Trophoblast cell (in vitro differentiated cells and primary cell): ENCODE results near the gene ZNF700.
A peak's percentile ranks its signal among the peaks of the same experiment; 100 is the strongest.

ENCODE experiments used
- DNase-seq, 2 donors: peaks; one replicate each; pipeline ENCODE4 v3.0.0-alpha.2; 2016
- H2AFZ ChIP-seq: 2 replicates; pipeline ENCODE4 v1.6.1; 2013; ENCODE audit warnings: low read length, moderate library complexity, mild to moderate bottlenecking; ENCODE audit not compliant: insufficient read depth, poor library complexity
- H2AK5ac ChIP-seq: 2 replicates; pipeline ENCODE4 v1.6.1; 2013; ENCODE audit warnings: mild to moderate bottlenecking, low read length
- H2BK120ac ChIP-seq: 2 replicates; pipeline ENCODE4 v1.6.1; 2013; ENCODE audit warnings: low read length, mild to moderate bottlenecking, moderate library complexity; ENCODE audit not compliant: insufficient read depth, poor library complexity
- H2BK12ac ChIP-seq: 2 replicates; pipeline ENCODE4 v1.6.1; 2013; ENCODE audit warnings: mild to moderate bottlenecking, low read length, moderate library complexity
- H2BK5ac ChIP-seq: 2 replicates; pipeline ENCODE4 v1.6.1; 2013; ENCODE audit warnings: low read length, low read depth, moderate library complexity, mild to moderate bottlenecking; ENCODE audit not compliant: poor library complexity
- H3K14ac ChIP-seq: 2 replicates; pipeline ENCODE4 v1.6.1; 2013; ENCODE audit warnings: mild to moderate bottlenecking, low read length
- H3K18ac ChIP-seq: 2 replicates; pipeline ENCODE4 v1.6.1; 2013; ENCODE audit warnings: mild to moderate bottlenecking, low read length
- H3K23ac ChIP-seq: 2 replicates; pipeline ENCODE4 v1.6.1; 2013; ENCODE audit warnings: low read length
- H3K27ac ChIP-seq: 2 replicates; pipeline ENCODE4 v1.5.1; 2013; ENCODE audit warnings: low read depth, mild to moderate bottlenecking, inconsistent platforms, low read length, moderate library complexity
- H3K27me3 ChIP-seq: 2 replicates; pipeline ENCODE4 v1.6.1; 2013; ENCODE audit warnings: inconsistent platforms, mild to moderate bottlenecking, low read length, moderate library complexity; ENCODE audit not compliant: insufficient read depth
- H3K36me3 ChIP-seq, 2 experiments: 1 replicate in 1 of 2; 2 replicates in 1 of 2; pipeline ENCODE4 v1.6.1; 2013; ENCODE audit warnings: low read length in 2 of 2, mild to moderate bottlenecking in 2 of 2, moderate library complexity in 1 of 2; ENCODE audit not compliant: insufficient read depth in 2 of 2, control insufficient read depth in 1 of 2
- H3K4ac ChIP-seq: 2 replicates; pipeline ENCODE4 v1.6.1; 2013; ENCODE audit warnings: low read depth, mild to moderate bottlenecking, low read length, moderate library complexity
- H3K4me1 ChIP-seq, 2 experiments: 1 replicate in 1 of 2; 2 replicates in 1 of 2; pipeline ENCODE4 v1.6.1; 2013; ENCODE audit warnings: low read length in 2 of 2, mild to moderate bottlenecking in 2 of 2, moderate library complexity in 1 of 2; ENCODE audit not compliant: insufficient read depth in 2 of 2, control insufficient read depth in 1 of 2
- H3K4me2 ChIP-seq: 2 replicates; pipeline ENCODE4 v1.6.1; 2013; ENCODE audit warnings: inconsistent platforms, mild to moderate bottlenecking, low read length, moderate library complexity
- H3K4me3 ChIP-seq: 2 replicates; pipeline ENCODE4 v1.5.1; 2013; ENCODE audit warnings: mild to moderate bottlenecking, low read depth, low read length, inconsistent platforms
- H3K79me1 ChIP-seq: one replicate; pipeline ENCODE4 v1.6.1; 2013; ENCODE audit warnings: low read length
- H3K79me2 ChIP-seq: 2 replicates; pipeline ENCODE4 v1.6.1; 2013; ENCODE audit warnings: low read length, mild to moderate bottlenecking; ENCODE audit not compliant: control insufficient read depth, insufficient read depth, poor library complexity
- H3K9ac ChIP-seq: 2 replicates; pipeline ENCODE4 v1.6.1; 2013; ENCODE audit warnings: mild to moderate bottlenecking, low read length
- H3K9me3 ChIP-seq: 2 replicates; pipeline ENCODE4 v1.6.1; 2013; ENCODE audit warnings: low read depth, mild to moderate bottlenecking, control low read depth, inconsistent platforms, low read length; ENCODE audit not compliant: insufficient read depth
- H4K12ac ChIP-seq: 2 replicates; pipeline ENCODE4 v1.6.1; 2013; ENCODE audit warnings: low read depth, mild to moderate bottlenecking, low read length, moderate library complexity
- H4K8ac ChIP-seq: 2 replicates; pipeline ENCODE4 v1.6.1; 2013; ENCODE audit warnings: low read depth, mild to moderate bottlenecking, low read length, moderate library complexity
- H4K91ac ChIP-seq: one replicate; pipeline ENCODE4 v1.6.1; 2013; ENCODE audit warnings: low read depth, mild to moderate bottlenecking, low read length, moderate library complexity
- WGBS: extraction: QIAGEN DNeasy Blood & Tissue Kit; methylation state at CpG from one replicate; pipeline ENCODE4 v1.1.7; 2013; ENCODE audit warnings: missing lambda C conversion rate; ENCODE audit not compliant: insufficient read length, insufficient coverage; ENCODE audit errors: extremely low coverage; 5-methylcytosine and 5-hydroxymethylcytosine counted together

ZNF700 gene

DNA sequence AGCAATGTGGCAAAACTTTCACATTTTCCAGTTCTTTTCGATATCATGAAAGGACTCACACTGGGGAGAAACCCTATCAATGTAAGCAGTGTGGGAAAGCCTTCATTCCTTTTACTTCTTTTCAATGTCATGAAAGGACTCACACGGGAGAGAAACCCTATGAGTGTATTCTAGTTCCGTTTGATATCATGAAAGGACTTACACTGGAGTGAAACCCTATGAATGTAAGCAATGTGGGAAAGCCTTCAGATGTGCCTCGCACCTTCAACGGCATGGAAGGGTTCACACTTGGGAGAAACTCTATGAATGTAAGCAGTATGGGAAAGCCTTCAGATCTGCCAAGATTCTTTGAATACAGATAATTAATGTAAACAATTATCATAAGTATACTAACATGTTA is 25.4 kb downstream of the ZNF700 start:
- Histone ChIP-seq H3K4me3 (no peak overlapping the region), H3K14ac (no peak overlapping the region), H3K4me1 (no peaks in the 10 kb centered on the region), H3K23ac (no peak overlapping the region), H3K36me3 (peaks cover 25 to 44% of the 10 kb centered on the region in 2 experiments), H2BK120ac (no peak overlapping the region), H3K79me2 (no peaks in the 10 kb centered on the region), H4K12ac (no peak overlapping the region), H2AK5ac (no peak overlapping the region), H2BK5ac (no peak overlapping the region), H3K9ac (no peak overlapping the region), H2AFZ (no peak overlapping the region), H3K4ac (no peak overlapping the region), H3K18ac (no peak overlapping the region), H2BK12ac (no peak overlapping the region), H3K9me3 (peaks cover 36% of the 10 kb centered on the region), H3K27me3 (no peaks in the 10 kb centered on the region), H4K91ac (no peak overlapping the region), H3K27ac (no peak overlapping the region), H3K79me1 (no peaks in the 10 kb centered on the region), H3K4me2 (no peak overlapping the region), H4K8ac (no peak overlapping the region)
- no peak for DNase-seq
- no CpG with 5 or more reads among the region's 5 CpGs for WGBS

DNA sequence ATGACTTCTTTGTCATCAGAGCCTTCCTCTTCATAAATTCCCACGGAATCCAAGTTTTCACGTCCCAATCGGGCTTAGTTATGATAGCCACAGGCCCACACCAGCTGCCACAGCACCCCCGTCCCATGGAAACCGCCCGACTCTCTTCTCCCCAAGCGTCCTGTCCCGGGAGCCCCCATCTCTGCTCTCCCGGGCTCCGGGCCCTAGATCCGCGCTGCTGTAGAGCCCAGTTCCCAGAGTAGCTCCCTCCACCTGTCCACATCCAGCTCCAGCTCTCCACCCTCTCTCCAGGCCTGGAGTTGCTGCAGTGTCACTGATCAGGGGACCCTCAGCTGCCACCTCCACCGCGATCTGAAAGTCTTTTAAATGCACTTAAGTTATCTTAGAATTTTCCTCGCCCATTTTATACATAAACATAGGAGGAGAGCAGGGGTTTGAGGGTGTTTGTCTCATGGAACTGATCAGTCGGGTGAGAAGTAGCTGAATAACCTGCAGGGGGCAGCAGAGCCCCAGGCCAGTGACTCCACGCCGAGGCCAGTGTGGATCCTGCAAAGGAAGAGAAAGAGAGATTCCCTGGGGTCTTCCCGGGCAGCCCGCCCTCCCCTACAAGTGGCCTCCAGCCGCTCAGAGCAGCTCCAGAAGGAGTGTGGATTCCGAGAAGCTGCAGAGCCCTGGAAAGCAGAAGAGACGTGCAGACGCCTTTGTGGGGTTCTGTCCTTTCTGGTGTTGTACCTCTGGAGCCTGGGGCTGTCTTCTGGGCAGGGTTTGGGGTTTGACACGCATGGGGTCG is 38.9 kb downstream of the ZNF700 start:
- H3K27me3 ChIP-seq: no peaks in the 10 kb centered on the region
- no peak overlapping the region for H3K4ac ChIP-seq
- no peaks in the 10 kb centered on the region for H3K36me3 ChIP-seq
- H3K79me1 ChIP-seq: peaks cover 5% of the 10 kb centered on the region
- no peak overlapping the region for H3K4me3 ChIP-seq
- no peak overlapping the region for H3K9ac ChIP-seq
- no peak overlapping the region for H3K14ac ChIP-seq
- peak overlapping the region; percentile 18 for H3K4me2 ChIP-seq
- no peaks in the 10 kb centered on the region for H3K9me3 ChIP-seq
- H3K4me1 ChIP-seq: peaks cover 4 to 7% of the 10 kb centered on the region in 2 experiments
- H2AK5ac ChIP-seq: no peak overlapping the region
- H2AFZ ChIP-seq: peak overlapping the region; percentile 84
- H2BK120ac ChIP-seq: no peak overlapping the region
- DNase-seq: peak; percentile 63 to 87
- H3K79me2 ChIP-seq: no peaks in the 10 kb centered on the region
- no CpG with 5 or more reads among the region's 26 CpGs for WGBS
- no peak overlapping the region for H4K12ac ChIP-seq
- no peak overlapping the region for H2BK12ac ChIP-seq
- H3K23ac ChIP-seq: no peak overlapping the region
- H2BK5ac ChIP-seq: no peak overlapping the region
- H3K18ac ChIP-seq: no peak overlapping the region
- H4K91ac ChIP-seq: no peak overlapping the region
- H3K27ac ChIP-seq: no peak overlapping the region
- H4K8ac ChIP-seq: no peak overlapping the region

GRCh38 chr19:11964496-11964857 is 39.6 kb downstream of the ZNF700 start:
- no CpG with 5 or more reads among the region's 8 CpGs for WGBS
- no peak overlapping the region for H3K18ac ChIP-seq
- no peak overlapping the region for H3K23ac ChIP-seq
- no peak for DNase-seq
- no peak overlapping the region for H3K14ac ChIP-seq
- peaks cover 4 to 7% of the 10 kb centered on the region in 2 experiments for H3K4me1 ChIP-seq
- peaks cover 5% of the 10 kb centered on the region for H3K79me1 ChIP-seq
- no peak overlapping the region for H3K9ac ChIP-seq
- no peak overlapping the region for H3K4me3 ChIP-seq
- H4K12ac ChIP-seq: peak overlapping the region; percentile 77
- H3K79me2 ChIP-seq: no peaks in the 10 kb centered on the region
- H3K27me3 ChIP-seq: no peaks in the 10 kb centered on the region
- peak overlapping the region; percentile 54 for H2AFZ ChIP-seq
- peak overlapping the region; percentile 82 for H3K4me2 ChIP-seq
- H4K91ac ChIP-seq: no peak overlapping the region
- H3K4ac ChIP-seq: no peak overlapping the region
- H3K9me3 ChIP-seq: no peaks in the 10 kb centered on the region
- no peak overlapping the region for H2BK5ac ChIP-seq
- H4K8ac ChIP-seq: peak overlapping the region; percentile 84
- H3K36me3 ChIP-seq: no peaks in the 10 kb centered on the region
- H2AK5ac ChIP-seq: peak overlapping the region; percentile 70
- peak overlapping the region; percentile 29 for H2BK12ac ChIP-seq
- no peak overlapping the region for H2BK120ac ChIP-seq
- H3K27ac ChIP-seq: peak overlapping the region; percentile 60

- Histone ChIP-seq H3K27me3 (no peaks in the 10 kb centered on the region), H3K4me2 (peak within 1 kb of the TSS; percentile 82), H3K36me3 (no peaks in the 10 kb centered on the region), H2BK120ac (no peak within 1 kb of the TSS), H2BK5ac (peak within 1 kb of the TSS; percentile 28), H2AK5ac (peak within 1 kb of the TSS; percentile 70), H3K4ac (peak within 1 kb of the TSS; percentile 3), H3K23ac (no peak within 1 kb of the TSS), H3K4me1 (peaks cover 4 to 7% of the 10 kb centered on the region in 2 experiments), H3K9me3 (no peaks in the 10 kb centered on the region), H3K9ac (peak within 1 kb of the TSS; percentile 55), H4K8ac (peak within 1 kb of the TSS; percentile 84), H2BK12ac (peak within 1 kb of the TSS; percentile 29), H2AFZ (peak within 1 kb of the TSS; percentile 84), H4K91ac (peak within 1 kb of the TSS; percentile 57), H3K14ac (peak within 1 kb of the TSS; percentile 8), H3K79me2 (no peaks in the 10 kb centered on the region), H3K4me3 (peak within 1 kb of the TSS; percentile 75), H3K79me1 (peaks cover 5% of the 10 kb centered on the region), H3K27ac (peak within 1 kb of the TSS; percentile 66), H4K12ac (peak within 1 kb of the TSS; percentile 77), H3K18ac (peak within 1 kb of the TSS; percentile 40)
- no CpG with 5 or more reads among the region's 47 CpGs for WGBS
- peak; percentile 91 to 93 for DNase-seq
These were observed 40.1 kb downstream of the ZNF700 start, which contains the start of gene ZNF763 for GRCh38 chr19:11964858-11965645. Gene ZNF763 (plus strand): TSS chr19:11965040. CDS start chr19:11965209, 169 bp downstream.
